Testis (tissue), 3 donors: ENCODE results near the gene TATDN2. TPM values are rescaled to one million over a fixed set of nuclear protein-coding genes. Genes with fewer than 3 reads are reported as not detected.

Experiments
- DNase-seq: peaks from one replicate; pipeline ENCODE4 v3.0.0-alpha.2; 2019
- H3K27ac ChIP-seq, 2 donors: fragments of 200-600 bp; sonication (generic); one replicate each; pipeline ENCODE4 v1.5.1; 2019
- H3K27me3 ChIP-seq: fragments of 200-600 bp; sonication (generic); one replicate; pipeline ENCODE4 v1.5.1; 2019
- H3K36me3 ChIP-seq: fragments of 200-600 bp; sonication (generic); one replicate; pipeline ENCODE4 v1.5.1; 2017; ENCODE audit warnings: low read depth; ENCODE audit errors: missing control alignments
- H3K4me1 ChIP-seq: fragments of 200-600 bp; sonication (generic); one replicate; pipeline ENCODE4 v1.5.1; 2019
- H3K4me3 ChIP-seq, 2 donors: fragments of 200-600 bp; sonication (generic); one replicate each; pipeline ENCODE4 v1.5.1; 2017 to 2019
- H3K9me3 ChIP-seq: fragments of 200-600 bp; sonication (generic); one replicate; pipeline ENCODE4 v1.5.1; 2017
- CTCF ChIP-seq, 3 experiments: fragments of 450-650 bp in 2 of 3; fragments of 200-600 bp in 1 of 3; sonication (generic) in 1 of 3; IDR thresholded peaks; one replicate each; pipeline ENCODE4 v1.5.1; 2016 to 2019; ENCODE audit warnings: antibody characterized with exemption in 3 of 3, mild to moderate bottlenecking in 2 of 3, moderate library complexity in 1 of 3
- POLR2A ChIP-seq: fragments of 450-650 bp; IDR thresholded peaks from one replicate; pipeline ENCODE4 v1.6.1; 2017; ENCODE audit warnings: antibody characterized with exemption, mild to moderate bottlenecking, moderate library complexity
- WGBS, 2 donors: methylation state at CpG; one replicate each; pipeline ENCODE4 v1.1.5; 2018; 5-methylcytosine and 5-hydroxymethylcytosine counted together
- intact Hi-C: fragments of 100-400 bp; cut with DNase I; formaldehyde crosslinking; loops from one replicate; pipeline ENCODE4 v1.15.1; 2023; ENCODE audit warnings: low total_unique reads
- polyA plus RNA-seq: library from polyadenylated mRNA; stranded (reverse); fragments of 350-450 nt; fragmentation: Illumina TruSeq; extraction: RNeasy Lipid Tissue Mini Kit (QIAGEN cat#74804); gene quantifications from one replicate; pipeline ENCODE4 v1.2.3, GENCODE V29; 2014; ENCODE audit warnings: low read depth, low replicate concordance; ENCODE audit not compliant: insufficient read depth
- total RNA-seq, 2 donors: library from RNA; depleted of rRNA; stranded (reverse); fragments of >200 nt; gene quantifications; one replicate each; pipeline ENCODE4 v1.2.3, GENCODE V29; 2016

TATDN2 gene
- total and polyA plus RNA-seq, 3 donors from 2014 or later, result 19.8 to 24.3 (median 21.3) TPM

GRCh38 chr3:10234526-10235230, 13.6 kb upstream of the TATDN2 start:
- TF ChIP-seq CTCF (IDR thresholded peaks at IDR 0.05), result no peak
- TF ChIP-seq POLR2A, result no peak
- Histone ChIP-seq H3K27me3 (no peaks in the 10 kb centered on the region), H3K36me3 (no peaks in the 10 kb centered on the region), H3K4me1 (no peaks in the 10 kb centered on the region), H3K4me3 (peak overlapping the region; percentile 25 to 36), H3K27ac (no peak overlapping the region), H3K9me3 (no peaks in the 10 kb centered on the region)
- WGBS, 2 donors, result 69 to 77% methylated on average over 22 to 36 of the region's 36 CpGs
- DNase-seq, result peak; percentile 77
- intact Hi-C loops, result no loop called here

GRCh38 chr3:10235551-10235950, 12.7 kb upstream of the TATDN2 start:
- WGBS, 2 donors, result 64 to 70% methylated on average over 6 of the region's 6 CpGs
- TF ChIP-seq CTCF (IDR thresholded peaks at IDR 0.05), result no peak
- no peak for TF ChIP-seq POLR2A
- H3K9me3 ChIP-seq, result no peaks in the 10 kb centered on the region
- intact Hi-C loops, result no loop called here
- H3K4me3 ChIP-seq, result no peak overlapping the region
- H3K36me3 ChIP-seq, result no peaks in the 10 kb centered on the region
- no peaks in the 10 kb centered on the region for H3K4me1 ChIP-seq
- no peak for DNase-seq
- H3K27ac ChIP-seq, result no peak overlapping the region
- H3K27me3 ChIP-seq, result no peaks in the 10 kb centered on the region

GRCh38 chr3:10238345-10239183, 9.7 kb upstream of the TATDN2 start:
- H3K27me3 ChIP-seq, result no peaks in the 10 kb centered on the region
- intact Hi-C loops, result no loop called here
- H3K36me3 ChIP-seq, result no peaks in the 10 kb centered on the region
- H3K4me1 ChIP-seq, result no peaks in the 10 kb centered on the region
- DNase-seq, result no peak
- 83 to 90% methylated on average over 15 of the region's 15 CpGs for WGBS, 2 donors
- H3K4me3 ChIP-seq, result no peak overlapping the region
- TF ChIP-seq CTCF (IDR thresholded peaks at IDR 0.05) (no peak), POLR2A (no peak)
- no peak overlapping the region for H3K27ac ChIP-seq
- no peaks in the 10 kb centered on the region for H3K9me3 ChIP-seq

DNA sequence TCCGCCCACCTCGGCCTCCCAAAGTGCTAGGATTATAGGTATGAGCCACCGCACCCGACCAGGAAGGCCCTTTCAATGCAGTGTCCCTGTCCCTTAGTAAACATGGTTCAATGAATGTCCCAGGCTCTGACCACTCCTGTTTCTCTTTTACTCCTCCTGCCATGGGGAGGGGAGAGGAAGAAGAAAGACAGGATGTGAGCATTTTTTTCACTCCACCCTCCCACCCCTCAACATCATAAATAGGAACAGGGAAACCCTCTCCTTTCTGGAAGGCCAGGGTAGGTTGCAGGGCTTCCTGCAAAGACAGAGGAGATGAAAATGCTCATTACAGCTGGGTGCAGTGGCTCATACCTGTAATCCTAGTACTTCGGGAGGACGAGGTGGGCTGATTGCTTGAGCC, 7.5 kb upstream of the TATDN2 start:
- no peaks in the 10 kb centered on the region for H3K36me3 ChIP-seq
- intact Hi-C loops, result no loop called here
- no peak overlapping the region for H3K4me3 ChIP-seq
- H3K4me1 ChIP-seq, result no peaks in the 10 kb centered on the region
- H3K27me3 ChIP-seq, result no peaks in the 10 kb centered on the region
- no peaks in the 10 kb centered on the region for H3K9me3 ChIP-seq
- WGBS, 2 donors, result 70 to 95% methylated on average over 6 of the region's 6 CpGs
- H3K27ac ChIP-seq, result no peak overlapping the region
- TF ChIP-seq POLR2A, result no peak
- no peak for TF ChIP-seq CTCF (IDR thresholded peaks at IDR 0.05)
- DNase-seq, result no peak
